ENCODE data around the gene NLE1.
"Not testable (repeated sequence)": the region's sequence is repeated elsewhere in the genome, so short reads cannot be mapped to it uniquely, and the experiment has no call there.

NLE1 gene

GRCh38 chr17:35162755-35163154, 20.7 kb upstream of the NLE1 start:
- no peak for DNase-seq (ENCODE audit: low read depth, low spot score)

GRCh38 chr17:35161281-35161761, 19.2 kb upstream of the NLE1 start:
- no peak for DNase-seq (ENCODE audit: low read depth, low spot score)

GRCh38 chr17:35160354-35161201, 18.5 kb upstream of the NLE1 start:
- no peak for DNase-seq (ENCODE audit: low read depth, low spot score)

- no peak for DNase-seq (ENCODE audit: low read depth, low spot score)
These were observed 17.8 kb upstream of the NLE1 start for GRCh38 chr17:35159940-35160339.

GRCh38 chr17:35155246-35155645, 13.1 kb upstream of the NLE1 start:
- no peak for DNase-seq (ENCODE audit: low read depth, low spot score)

GRCh38 chr17:35154196-35155165, 12.4 kb upstream of the NLE1 start:
- DNase-seq (ENCODE audit: low read depth, low spot score), result no peak

- DNase-seq (ENCODE audit: low read depth, low spot score), result no peak
These were observed 10.5 kb upstream of the NLE1 start for GRCh38 chr17:35152421-35153140.

- DNase-seq (ENCODE audit: low read depth, low spot score), result not testable (repeated sequence)
These were observed 9.0 kb upstream of the NLE1 start for GRCh38 chr17:35151080-35151479.

GRCh38 chr17:35149941-35150340, 7.8 kb upstream of the NLE1 start:
- no peak for DNase-seq (ENCODE audit: low read depth, low spot score)

GRCh38 chr17:35148144-35148543, 6.0 kb upstream of the NLE1 start:
- DNase-seq (ENCODE audit: low read depth, low spot score), result peak; percentile 23

GRCh38 chr17:35147375-35147905, 5.3 kb upstream of the NLE1 start, which contains the start of gene UNC45B:
UNC45B (plus strand) TSS chr17:35147817; CDS start chr17:35148264, 447 bp downstream.
- no peak for DNase-seq (ENCODE audit: low read depth, low spot score)

GRCh38 chr17:35146214-35146833, 4.2 kb upstream of the NLE1 start:
- DNase-seq (ENCODE audit: low read depth, low spot score), result no peak

- DNase-seq (ENCODE audit: low read depth, low spot score), result no peak
These were observed 2.7 kb upstream of the NLE1 start for GRCh38 chr17:35144840-35145239.

GRCh38 chr17:35142467-35142796, 329 bp upstream of the NLE1 start:
- DNase-seq (ENCODE audit: low read depth, low spot score), result no peak

GRCh38 chr17:35138218-35138617, 3.9 kb downstream of the NLE1 start:
- DNase-seq (ENCODE audit: low read depth, low spot score), result no peak

- no peak for DNase-seq (ENCODE audit: low read depth, low spot score)
These were observed 6.8 kb downstream of the NLE1 start for GRCh38 chr17:35135322-35135721.

- DNase-seq (ENCODE audit: low read depth, low spot score), result no peak
These were observed 9.1 kb downstream of the NLE1 start for GRCh38 chr17:35132816-35133550.

- DNase-seq (ENCODE audit: low read depth, low spot score), result no peak
These were observed 10.0 kb downstream of the NLE1 start for GRCh38 chr17:35132099-35132498.

GRCh38 chr17:35130392-35130791, 11.7 kb downstream of the NLE1 start:
- DNase-seq (ENCODE audit: low read depth, low spot score), result no peak

GRCh38 chr17:35129973-35130351, 12.1 kb downstream of the NLE1 start:
- DNase-seq (ENCODE audit: low read depth, low spot score), result no peak
